Mesendoderm (in vitro differentiated cells): ENCODE results near the gene SGSH.
"Not testable (repeated sequence)": the region's sequence is repeated elsewhere in the genome, so short reads cannot be mapped to it uniquely, and the experiment has no call there.

Experiments used
- DNase-seq: peaks from one replicate; pipeline ENCODE4 v3.0.0; 2013
- H2AK5ac ChIP-seq: 2 replicates; pipeline ENCODE4 v1.6.1; 2013; ENCODE audit warnings: low read length, inconsistent platforms
- H2BK120ac ChIP-seq: 2 replicates; pipeline ENCODE4 v1.6.1; 2013; ENCODE audit warnings: low read depth, mild to moderate bottlenecking, low read length, moderate library complexity, mixed read lengths
- H2BK15ac ChIP-seq: replicated peaks from 2 replicates; pipeline ENCODE4 v1.6.1; 2013; ENCODE audit warnings: low read depth, mild to moderate bottlenecking, moderate library complexity
- H2BK5ac ChIP-seq: 2 replicates; pipeline ENCODE4 v1.6.1; 2013; ENCODE audit warnings: low read length, inconsistent platforms
- H3K18ac ChIP-seq: 2 replicates; pipeline ENCODE4 v1.6.1; 2013; ENCODE audit warnings: mild to moderate bottlenecking, low read length, mixed read lengths
- H3K23ac ChIP-seq: one replicate; pipeline ENCODE4 v1.6.1; 2013; ENCODE audit warnings: low read length
- H3K27ac ChIP-seq: 2 replicates; pipeline ENCODE4 v1.5.1; 2013; ENCODE audit warnings: low read depth, mild to moderate bottlenecking, inconsistent platforms, low read length, moderate library complexity
- H3K27me3 ChIP-seq: 2 replicates; pipeline ENCODE4 v1.6.1; 2013; ENCODE audit warnings: low read length, control low read depth, mild to moderate bottlenecking, inconsistent platforms; ENCODE audit not compliant: insufficient read depth, poor library complexity
- H3K36me3 ChIP-seq: 2 replicates; pipeline ENCODE4 v1.6.1; 2013; ENCODE audit warnings: low read length, inconsistent platforms; ENCODE audit not compliant: control insufficient read depth, insufficient read depth
- H3K4ac ChIP-seq: one replicate; pipeline ENCODE4 v1.6.1; 2013; ENCODE audit warnings: low read depth, mild to moderate bottlenecking, low read length, moderate library complexity
- H3K4me1 ChIP-seq: 2 replicates; pipeline ENCODE4 v1.6.1; 2013; ENCODE audit warnings: low read depth, low read length, inconsistent platforms; ENCODE audit not compliant: control insufficient read depth
- H3K4me2 ChIP-seq: 2 replicates; pipeline ENCODE4 v1.6.1; 2013; ENCODE audit warnings: low read length
- H3K4me3 ChIP-seq: 2 replicates; pipeline ENCODE4 v1.5.1; 2013; ENCODE audit warnings: mild to moderate bottlenecking, low read length
- H3K56ac ChIP-seq: one replicate; pipeline ENCODE4 v1.6.1; 2013; ENCODE audit warnings: low read length
- H3K79me1 ChIP-seq: 2 replicates; pipeline ENCODE4 v1.6.1; 2013; ENCODE audit warnings: low read length, inconsistent platforms
- H3K79me2 ChIP-seq: 2 replicates; pipeline ENCODE4 v1.6.1; 2013; ENCODE audit warnings: mild to moderate bottlenecking, low read length; ENCODE audit not compliant: control insufficient read depth, insufficient read depth
- H3K9ac ChIP-seq: 2 replicates; pipeline ENCODE4 v1.6.1; 2013; ENCODE audit warnings: low read length, inconsistent platforms
- H4K5ac ChIP-seq: one replicate; pipeline ENCODE4 v1.6.1; 2013; ENCODE audit warnings: low read length
- H4K8ac ChIP-seq: one replicate; pipeline ENCODE4 v1.6.1; 2013; ENCODE audit warnings: low read depth, mild to moderate bottlenecking, control low read depth, low read length, moderate library complexity
- WGBS: extraction: QIAGEN DNeasy Blood & Tissue Kit; methylation state at CpG from one replicate; pipeline ENCODE4 v1.1.7; 2013; ENCODE audit warnings: low lambda C conversion rate, missing lambda C conversion rate; ENCODE audit not compliant: insufficient coverage; ENCODE audit errors: extremely low coverage; 5-methylcytosine and 5-hydroxymethylcytosine counted together

SGSH gene

GRCh38 chr17:80246266-80246681 lies 26.1 kb upstream of the SGSH start:
- H3K23ac ChIP-seq, result no peak overlapping the region
- no peaks in the 10 kb centered on the region for H3K27me3 ChIP-seq
- WGBS, result no CpG with 5 or more reads among the region's 19 CpGs
- no peak for DNase-seq
- H3K4me3 ChIP-seq, result no peak overlapping the region
- no peaks in the 10 kb centered on the region for H3K4me1 ChIP-seq
- no peak overlapping the region for H3K4me2 ChIP-seq
- no peak overlapping the region for H3K9ac ChIP-seq
- no peak overlapping the region for H2BK15ac ChIP-seq
- no peak overlapping the region for H2BK5ac ChIP-seq
- H3K79me2 ChIP-seq, result no peaks in the 10 kb centered on the region
- no peaks in the 10 kb centered on the region for H3K36me3 ChIP-seq
- H2AK5ac ChIP-seq, result no peak overlapping the region
- no peak overlapping the region for H3K4ac ChIP-seq
- no peak overlapping the region for H2BK120ac ChIP-seq
- H3K27ac ChIP-seq, result no peak overlapping the region
- no peaks in the 10 kb centered on the region for H3K79me1 ChIP-seq
- no peak overlapping the region for H3K56ac ChIP-seq
- no peak overlapping the region for H4K5ac ChIP-seq
- no peak overlapping the region for H4K8ac ChIP-seq
- H3K18ac ChIP-seq, result no peak overlapping the region

- H3K4ac ChIP-seq, result no peak overlapping the region
- no CpG with 5 or more reads among the region's 27 CpGs for WGBS
These were observed 25.6 kb upstream of the SGSH start for GRCh38 chr17:80245566-80246265.

GRCh38 chr17:80244871-80245509 lies 24.9 kb upstream of the SGSH start:
- H2AK5ac ChIP-seq, result no peak overlapping the region
- DNase-seq, result no peak
- no peak overlapping the region for H3K18ac ChIP-seq
- no peak overlapping the region for H4K8ac ChIP-seq
- no peak overlapping the region for H3K4ac ChIP-seq
- no peak overlapping the region for H3K23ac ChIP-seq
- no peaks in the 10 kb centered on the region for H3K27me3 ChIP-seq
- no peak overlapping the region for H3K4me2 ChIP-seq
- no peak overlapping the region for H3K56ac ChIP-seq
- H3K4me3 ChIP-seq, result no peak overlapping the region
- no peaks in the 10 kb centered on the region for H3K79me1 ChIP-seq
- no peak overlapping the region for H4K5ac ChIP-seq
- H2BK5ac ChIP-seq, result no peak overlapping the region
- H3K4me1 ChIP-seq, result no peaks in the 10 kb centered on the region
- H2BK120ac ChIP-seq, result no peak overlapping the region
- no peak overlapping the region for H3K27ac ChIP-seq
- no peak overlapping the region for H2BK15ac ChIP-seq
- no peaks in the 10 kb centered on the region for H3K79me2 ChIP-seq
- H3K9ac ChIP-seq, result no peak overlapping the region
- H3K36me3 ChIP-seq, result no peaks in the 10 kb centered on the region
- whole genome bisulfite sequencing, result no CpG with 5 or more reads among the region's 22 CpGs

More at GRCh38 chr17:80245566-80246265, 25.6 kb upstream of the SGSH start:
- Histone ChIP-seq H3K23ac (no peak overlapping the region), H3K79me1 (no peaks in the 10 kb centered on the region), H3K4me2 (no peak overlapping the region), H3K36me3 (no peaks in the 10 kb centered on the region), H3K4me1 (no peaks in the 10 kb centered on the region), H3K18ac (no peak overlapping the region), H3K9ac (no peak overlapping the region), H3K79me2 (no peaks in the 10 kb centered on the region), H3K4me3 (no peak overlapping the region), H3K56ac (no peak overlapping the region), H2BK120ac (no peak overlapping the region), H4K8ac (no peak overlapping the region), H2BK5ac (no peak overlapping the region), H3K27ac (no peak overlapping the region), H3K27me3 (no peaks in the 10 kb centered on the region), H4K5ac (no peak overlapping the region), H2AK5ac (no peak overlapping the region), H2BK15ac (no peak overlapping the region)
- DNase-seq, result no peak

DNA sequence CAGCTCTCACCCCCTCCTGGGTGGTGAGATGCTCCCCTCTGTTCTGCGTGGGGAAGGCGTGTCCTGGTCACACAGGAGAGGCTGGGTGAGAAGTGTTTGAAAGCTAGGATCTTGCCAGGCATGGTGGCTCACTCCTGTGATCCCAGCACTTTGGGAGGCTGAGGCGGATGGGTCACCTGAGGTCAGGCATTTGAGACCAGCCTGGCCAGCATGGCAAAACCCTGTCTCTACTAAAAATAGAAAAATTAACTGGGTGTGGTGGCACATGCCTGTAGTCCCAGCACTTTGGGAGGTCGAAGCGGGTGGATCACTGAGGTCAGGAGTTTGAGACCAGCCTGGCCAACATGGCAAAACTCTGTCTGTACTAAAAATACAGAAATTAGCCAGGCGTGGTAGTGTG lies 24.3 kb upstream of the SGSH start:
- H4K5ac ChIP-seq, H3K27ac ChIP-seq, H2AK5ac ChIP-seq, H2BK5ac ChIP-seq, DNase-seq, H3K56ac ChIP-seq, H3K4me3 ChIP-seq, H3K18ac ChIP-seq, H3K4ac ChIP-seq, H3K9ac ChIP-seq, H3K36me3 ChIP-seq, H2BK15ac ChIP-seq, H3K4me2 ChIP-seq, H3K23ac ChIP-seq, H3K27me3 ChIP-seq, H4K8ac ChIP-seq, H2BK120ac ChIP-seq, H3K79me1 ChIP-seq, H3K79me2 ChIP-seq, H3K4me1 ChIP-seq: not testable (repeated sequence)
- no CpG with 5 or more reads among the region's 6 CpGs for WGBS

GRCh38 chr17:80243526-80244433 lies 23.6 kb upstream of the SGSH start:
- no peak overlapping the region for H2BK15ac ChIP-seq

More at GRCh38 chr17:80243526-80244433, 23.6 kb upstream of the SGSH start:
- Histone ChIP-seq H3K4me1 (no peaks in the 10 kb centered on the region), H3K23ac (no peak overlapping the region), H3K27ac (no peak overlapping the region), H4K5ac (no peak overlapping the region), H3K4me3 (no peak overlapping the region), H3K27me3 (no peaks in the 10 kb centered on the region), H2AK5ac (no peak overlapping the region), H3K9ac (no peak overlapping the region), H4K8ac (no peak overlapping the region), H3K18ac (no peak overlapping the region), H3K79me2 (no peaks in the 10 kb centered on the region), H3K79me1 (no peaks in the 10 kb centered on the region), H3K56ac (no peak overlapping the region), H3K36me3 (no peaks in the 10 kb centered on the region), H2BK5ac (no peak overlapping the region), H2BK120ac (no peak overlapping the region), H3K4me2 (no peak overlapping the region), H3K4ac (no peak overlapping the region)
- no CpG with 5 or more reads among the region's 26 CpGs for WGBS
- no peak for DNase-seq
